WERI-Rb-1 (cell line): ENCODE results near the gene SYNPO2.

Experiments
- DNase-seq: peaks from one replicate; pipeline ENCODE4 v3.0.0-alpha.2; 2020
- H3K27ac ChIP-seq: fragments of 250-450 bp; sonication (Bioruptor Pico); 2 replicates; pipeline ENCODE4 v1.5.1; 2020; ENCODE audit warnings: mild to moderate bottlenecking, moderate library complexity
- H3K27me3 ChIP-seq: fragments of 250-450 bp; sonication (Bioruptor Pico); 2 replicates; pipeline ENCODE4 v1.5.1; 2021; ENCODE audit warnings: mild to moderate bottlenecking, low read depth, moderate library complexity; ENCODE audit not compliant: insufficient read depth, severe bottlenecking
- H3K36me3 ChIP-seq: fragments of 250-450 bp; sonication (Bioruptor Pico); 2 replicates; pipeline ENCODE4 v1.5.1; 2020; ENCODE audit warnings: mild to moderate bottlenecking, moderate library complexity
- H3K4me3 ChIP-seq: 2 replicates; pipeline ENCODE4 v1.5.1; 2011; ENCODE audit warnings: low read depth, mild to moderate bottlenecking, control low read depth, low read length
- H3K9me3 ChIP-seq: fragments of 250-450 bp; sonication (Bioruptor Pico); 2 replicates; pipeline ENCODE4 v1.5.1; 2021; ENCODE audit warnings: mild to moderate bottlenecking, moderate library complexity; ENCODE audit not compliant: severe bottlenecking
- CTCF ChIP-seq: IDR thresholded peaks from 2 replicates; pipeline ENCODE4 v1.5.1; 2011; ENCODE audit warnings: low read depth, mild to moderate bottlenecking, control low read depth, inconsistent platforms, low read length

The SYNPO2 gene

GRCh38 chr4:118904418-118904817 lies 15.8 kb downstream of the SYNPO2 start:
- Histone ChIP-seq H3K4me3 (no peak overlapping the region), H3K36me3 (no peaks in the 10 kb centered on the region), H3K27ac (no peak overlapping the region), H3K27me3 (no peaks in the 10 kb centered on the region), H3K9me3 (no peaks in the 10 kb centered on the region)
- no peak for TF ChIP-seq CTCF
- DNase-seq = no peak

GRCh38 chr4:118904935-118905334 lies 16.3 kb downstream of the SYNPO2 start:
- Histone ChIP-seq H3K9me3 (no peaks in the 10 kb centered on the region), H3K27ac (no peak overlapping the region), H3K4me3 (no peak overlapping the region), H3K27me3 (no peaks in the 10 kb centered on the region), H3K36me3 (no peaks in the 10 kb centered on the region)
- DNase-seq = no peak
- TF ChIP-seq CTCF = no peak

- no peaks in the 10 kb centered on the region for H3K9me3 ChIP-seq
- DNase-seq = no peak
- no peak for TF ChIP-seq CTCF
- no peaks in the 10 kb centered on the region for H3K36me3 ChIP-seq
- H3K27me3 ChIP-seq = no peaks in the 10 kb centered on the region
- H3K4me3 ChIP-seq = no peak overlapping the region
- no peak overlapping the region for H3K27ac ChIP-seq
These were observed 16.9 kb downstream of the SYNPO2 start for GRCh38 chr4:118905566-118905965.

- no peak overlapping the region for H3K27ac ChIP-seq
- H3K36me3 ChIP-seq = no peaks in the 10 kb centered on the region
- TF ChIP-seq CTCF = no peak
- H3K9me3 ChIP-seq = no peaks in the 10 kb centered on the region
- no peak for DNase-seq
- no peak overlapping the region for H3K4me3 ChIP-seq
- no peaks in the 10 kb centered on the region for H3K27me3 ChIP-seq
These were observed 20.7 kb downstream of the SYNPO2 start for GRCh38 chr4:118909173-118909956.

GRCh38 chr4:118910221-118910620 lies 21.6 kb downstream of the SYNPO2 start:
- TF ChIP-seq CTCF = no peak
- H3K4me3 ChIP-seq = no peak overlapping the region
- no peak overlapping the region for H3K27ac ChIP-seq
- no peaks in the 10 kb centered on the region for H3K9me3 ChIP-seq
- no peaks in the 10 kb centered on the region for H3K36me3 ChIP-seq
- H3K27me3 ChIP-seq = no peaks in the 10 kb centered on the region
- DNase-seq = no peak

GRCh38 chr4:118911238-118911703 lies 22.6 kb downstream of the SYNPO2 start:
- Histone ChIP-seq H3K9me3 (no peaks in the 10 kb centered on the region), H3K27me3 (no peaks in the 10 kb centered on the region), H3K27ac (no peak overlapping the region), H3K36me3 (no peaks in the 10 kb centered on the region), H3K4me3 (no peak overlapping the region)
- no peak for TF ChIP-seq CTCF
- DNase-seq = no peak
